ENCODE data around the gene ARGLU1. TPM values are rescaled to one million over a fixed set of nuclear protein-coding genes. Genes with fewer than 3 reads are reported as not detected.

ARGLU1 gene
- total RNA-seq, 1 experiment from 2014 or later: 31.8 TPM

- intact Hi-C loops (cut with micrococcal nuclease): loop anchor here (10.0 kb wide), 1 partner anchor 172 kb away; no protein-coding TSS in a partner anchor
- ChIA-PET CTCF (no interaction called here), POLR2A (ENCODE audit: unreplicated experiment) (no interaction called here)
- peaks cover 98% of the 10 kb centered on the region for H3K79me2 ChIP-seq (ENCODE audit: low read length)
- H3K4me3 ChIP-seq (ENCODE audit: low read length): no peak overlapping the region
- peaks cover 12% of the 10 kb centered on the region; the same call in 1 of the 2 replicates for H4K20me1 ChIP-seq (ENCODE audit: low read length)
- no peak overlapping the region for H3K27ac ChIP-seq (ENCODE audit: low read length)
- no peaks in the 10 kb centered on the region for H3K9me3 ChIP-seq (ENCODE audit: low read length)
- no peaks in the 10 kb centered on the region for H3F3A ChIP-seq (ENCODE audit: low read length, unreplicated experiment)
- ATAC-seq (no peak), DNase-seq (no peak)
- no peak overlapping the region for H3K9ac ChIP-seq (ENCODE audit: low read length)
- no peak overlapping the region for H3K4me2 ChIP-seq (ENCODE audit: low read length)
- no peaks in the 10 kb centered on the region for H3K9me2 ChIP-seq (replicated peaks; ENCODE audit: low read length)
- no TSS peak for BruUV-seq (replicated peaks)
- no peak overlapping the region for H2AFZ ChIP-seq (ENCODE audit: low read length)
- H3K4me1 ChIP-seq (ENCODE audit: insufficient read depth, low read length): peaks cover 35% of the 10 kb centered on the region
- 0 out of 2 replicates have a peak, but pooled peaks cover 3% of the 10 kb centered on the region for H3K36me3 ChIP-seq (ENCODE audit: low read depth, low read length)
- no peak for TF ChIP-seq EZH2phosphoT487 (IDR thresholded peaks at IDR 0.05; ENCODE audit: borderline replicate concordance, low read length)
- TF ChIP-seq, protein P1, sequence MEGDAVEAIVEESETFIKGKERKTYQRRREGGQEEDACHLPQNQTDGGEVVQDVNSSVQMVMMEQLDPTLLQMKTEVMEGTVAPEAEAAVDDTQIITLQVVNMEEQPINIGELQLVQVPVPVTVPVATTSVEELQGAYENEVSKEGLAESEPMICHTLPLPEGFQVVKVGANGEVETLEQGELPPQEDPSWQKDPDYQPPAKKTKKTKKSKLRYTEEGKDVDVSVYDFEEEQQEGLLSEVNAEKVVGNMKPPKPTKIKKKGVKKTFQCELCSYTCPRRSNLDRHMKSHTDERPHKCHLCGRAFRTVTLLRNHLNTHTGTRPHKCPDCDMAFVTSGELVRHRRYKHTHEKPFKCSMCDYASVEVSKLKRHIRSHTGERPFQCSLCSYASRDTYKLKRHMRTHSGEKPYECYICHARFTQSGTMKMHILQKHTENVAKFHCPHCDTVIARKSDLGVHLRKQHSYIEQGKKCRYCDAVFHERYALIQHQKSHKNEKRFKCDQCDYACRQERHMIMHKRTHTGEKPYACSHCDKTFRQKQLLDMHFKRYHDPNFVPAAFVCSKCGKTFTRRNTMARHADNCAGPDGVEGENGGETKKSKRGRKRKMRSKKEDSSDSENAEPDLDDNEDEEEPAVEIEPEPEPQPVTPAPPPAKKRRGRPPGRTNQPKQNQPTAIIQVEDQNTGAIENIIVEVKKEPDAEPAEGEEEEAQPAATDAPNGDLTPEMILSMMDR (conservative IDR thresholded peaks at IDR 0.05; ENCODE audit: low read depth, low read length): no peak
- TF ChIP-seq EZH2 (IDR thresholded peaks at IDR 0.05; ENCODE audit: low read length, unreplicated experiment): no peak
- no peaks in the 10 kb centered on the region for H3K27me3 ChIP-seq (ENCODE audit: low read length)
Measured at GRCh38 chr13:106517109-106517847, 50.7 kb downstream of the ARGLU1 start.

GRCh38 chr13:106515635-106516254 is 52.2 kb downstream of the ARGLU1 start:
- ATAC-seq: no peak
- Histone ChIP-seq H3K9ac (ENCODE audit: low read length) (no peak overlapping the region), H3K27me3 (ENCODE audit: low read length) (no peaks in the 10 kb centered on the region), H3K79me2 (ENCODE audit: low read length) (peaks cover 95% of the 10 kb centered on the region), H3K36me3 (ENCODE audit: low read depth, low read length) (0 out of 2 replicates have a peak, but pooled peaks cover 12% of the 10 kb centered on the region), H3K27ac (ENCODE audit: low read length) (no peak overlapping the region), H3K4me2 (ENCODE audit: low read length) (no peak overlapping the region), H3K9me3 (ENCODE audit: low read length) (no peaks in the 10 kb centered on the region), H3K4me3 (ENCODE audit: low read length) (no peak overlapping the region), H2AFZ (ENCODE audit: low read length) (no peak overlapping the region), H4K20me1 (ENCODE audit: low read length) (peaks cover 4% of the 10 kb centered on the region; the same call in 1 of the 2 replicates), H3K4me1 (ENCODE audit: insufficient read depth, low read length) (peaks cover 20% of the 10 kb centered on the region), H3F3A (ENCODE audit: low read length, unreplicated experiment) (no peaks in the 10 kb centered on the region), H3K9me2 (replicated peaks; ENCODE audit: low read length) (no peaks in the 10 kb centered on the region)
- no TSS peak for BruUV-seq (replicated peaks)
- ChIA-PET POLR2A (ENCODE audit: unreplicated experiment) (no interaction called here), CTCF (no interaction called here)
- intact Hi-C loops (cut with micrococcal nuclease): loop anchor here (10.0 kb wide), 1 partner anchor 171 kb away; no protein-coding TSS in a partner anchor
- no peak for DNase-seq
- TF ChIP-seq EZH2phosphoT487 (IDR thresholded peaks at IDR 0.05; ENCODE audit: borderline replicate concordance, low read length): no peak
- TF ChIP-seq EZH2 (IDR thresholded peaks at IDR 0.05; ENCODE audit: low read length, unreplicated experiment): no peak

DNA sequence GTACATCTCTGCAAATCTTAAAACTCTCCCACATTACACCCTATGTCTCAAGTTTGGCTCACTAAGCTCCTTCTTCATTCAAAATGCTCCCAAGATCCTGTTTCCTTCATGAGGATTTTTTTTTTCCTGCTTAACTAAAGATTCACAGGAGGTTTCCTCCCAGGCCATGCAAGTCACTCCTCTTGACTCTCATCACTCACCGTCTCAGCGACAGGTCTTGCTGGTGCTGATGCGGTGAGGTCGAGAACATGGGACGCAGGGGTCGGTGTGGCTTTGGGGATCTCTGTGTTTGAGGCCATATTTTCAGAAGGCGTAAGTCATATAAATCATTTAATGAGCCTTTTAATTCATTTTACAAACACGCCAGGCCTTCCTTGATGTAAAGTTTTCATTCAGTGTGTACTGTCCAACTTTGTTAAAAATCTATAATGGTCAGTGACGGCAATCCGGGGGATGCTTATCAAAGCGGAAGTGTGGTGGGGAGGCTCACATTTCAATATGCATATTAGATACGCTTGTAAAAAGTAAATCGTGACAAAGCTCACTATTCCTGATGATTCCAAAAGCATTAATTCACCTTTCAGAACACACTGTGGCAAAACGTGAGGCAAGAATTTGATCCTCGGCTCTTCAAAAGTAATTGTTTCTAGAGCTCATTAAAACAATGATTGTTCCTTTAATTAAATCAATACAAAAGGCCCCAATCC is 52.9 kb downstream of the ARGLU1 start:
- BruUV-seq (replicated peaks): no TSS peak
- Histone ChIP-seq H3K36me3 (ENCODE audit: low read depth, low read length) (peaks cover 14% of the 10 kb centered on the region), H4K20me1 (ENCODE audit: low read length) (no peaks in the 10 kb centered on the region), H3K79me2 (ENCODE audit: low read length) (peaks cover 93% of the 10 kb centered on the region), H3K27ac (ENCODE audit: low read length) (no peak overlapping the region), H3K9ac (ENCODE audit: low read length) (no peak overlapping the region), H3F3A (ENCODE audit: low read length, unreplicated experiment) (no peaks in the 10 kb centered on the region), H3K27me3 (ENCODE audit: low read length) (no peaks in the 10 kb centered on the region), H3K9me3 (ENCODE audit: low read length) (no peaks in the 10 kb centered on the region), H2AFZ (ENCODE audit: low read length) (no peak overlapping the region), H3K4me2 (ENCODE audit: low read length) (no peak overlapping the region), H3K4me1 (ENCODE audit: insufficient read depth, low read length) (peaks cover 14% of the 10 kb centered on the region), H3K9me2 (replicated peaks; ENCODE audit: low read length) (no peaks in the 10 kb centered on the region), H3K4me3 (ENCODE audit: low read length) (no peak overlapping the region)
- DNase-seq: no peak
- intact Hi-C loops (cut with micrococcal nuclease): loop anchor here (10.0 kb wide), 1 partner anchor 170 kb away; no protein-coding TSS in a partner anchor
- ChIA-PET CTCF (no interaction called here), POLR2A (ENCODE audit: unreplicated experiment) (no interaction called here)
- no peak for ATAC-seq
- TF ChIP-seq, protein P1 (conservative IDR thresholded peaks at IDR 0.05; ENCODE audit: low read depth, low read length): no peak
- TF ChIP-seq EZH2phosphoT487 (IDR thresholded peaks at IDR 0.05; ENCODE audit: borderline replicate concordance, low read length) (no peak), EZH2 (IDR thresholded peaks at IDR 0.05; ENCODE audit: low read length, unreplicated experiment) (no peak)

All from PC-3 (cell line).